Right lobe of liver (tissue), 6 donors: ENCODE results near the gene IFNL4. TPM values are rescaled to one million over a fixed set of nuclear protein-coding genes. Genes with fewer than 3 reads are reported as not detected.

ENCODE experiments used
- ATAC-seq, 4 donors: fragments of 200-7000 bp; cut with Tn5 transposase; one replicate each; pipeline ENCODE4 v1.9.1; 2020; ENCODE audit warnings: mild to moderate bottlenecking in 4 of 4, moderate library complexity in 4 of 4
- DNase-seq, 3 donors: peaks; one replicate each; pipeline ENCODE4 v3.0.0-alpha.2; 2020
- H3K27ac ChIP-seq, 3 donors: fragments of 200-600 bp; one replicate each; pipeline ENCODE4 v1.8.0; 2022
- H3K27me3 ChIP-seq, 2 donors: fragments of 200-600 bp; one replicate each; pipeline ENCODE4 v1.8.0; 2022
- H3K36me3 ChIP-seq, 4 donors: fragments of 200-600 bp; sonication (generic) in 1 of 4; one replicate each; pipeline versions ENCODE4 v1.5.1 to v1.8.0; 2017 to 2022; ENCODE audit warnings: control low read depth in 1 of 4
- H3K4me1 ChIP-seq, 4 donors: fragments of 200-600 bp; sonication (generic) in 1 of 4; one replicate each; pipeline versions ENCODE4 v1.5.1 to v1.8.0; 2017 to 2022; ENCODE audit warnings: control low read depth in 1 of 4
- H3K4me3 ChIP-seq, 3 donors: fragments of 200-600 bp; one replicate each; pipeline ENCODE4 v1.8.0; 2022
- H3K9me3 ChIP-seq, 4 donors: fragments of 200-600 bp; sonication (generic) in 1 of 4; one replicate each; pipeline versions ENCODE4 v1.5.1 to v1.8.0; 2017 to 2022; ENCODE audit warnings: control low read depth in 1 of 4
- CTCF ChIP-seq, 4 donors: fragments of 200-600 bp in 3 of 4; fragments of 450-650 bp in 1 of 4; IDR thresholded peaks; one replicate each; pipeline versions ENCODE4 v1.5.1 to v1.8.0; 2016 to 2022; ENCODE audit warnings: antibody characterized with exemption in 4 of 4, mild to moderate bottlenecking in 2 of 4
- POLR2A ChIP-seq: fragments of 450-650 bp; IDR thresholded peaks from one replicate; pipeline ENCODE4 v1.6.1; 2017; ENCODE audit warnings: antibody characterized with exemption, mild to moderate bottlenecking
- WGBS: methylation state at CpG from one replicate; pipeline ENCODE4 v1.1.6; 2018; ENCODE audit warnings: low coverage, low lambda C conversion rate; ENCODE audit not compliant: insufficient coverage; ENCODE audit errors: missing lambda C conversion rate; 5-methylcytosine and 5-hydroxymethylcytosine counted together
- intact Hi-C, 2 donors: fragments of 100-400 bp; cut with DNase I; formaldehyde crosslinking; loops; one replicate each; pipeline versions ENCODE4 v1.11.2 to v1.14.1; 2022
- total RNA-seq, 6 experiments: library from RNA; depleted of rRNA in 2 of 6; stranded (reverse); fragments of >200 nt in 2 of 6; fragmentation: NEBNext Ultra II Directional in 3 of 6; extraction: Animal tissue kit (Norgen Biotek cat#: 25700) in 3 of 6; gene quantifications; one replicate each; pipeline versions ENCODE4 v1.1.0 to v1.2.4, GENCODE V29; 2016 to 2023
- donor health status: DM: no; HTN: yes; CAD: no.
- donor health status: DM: no; HTN: no; CAD: no.
- donor health status: DM: no; HTN: no; CAD: no.
- donor health status: DM: no; HTN: yes; CAD: no.
- donor health status: DM: no; HTN: yes; CAD: no.

IFNL4 gene
- total RNA-seq, 6 experiments from 2014 or later, result not detected

DNA sequence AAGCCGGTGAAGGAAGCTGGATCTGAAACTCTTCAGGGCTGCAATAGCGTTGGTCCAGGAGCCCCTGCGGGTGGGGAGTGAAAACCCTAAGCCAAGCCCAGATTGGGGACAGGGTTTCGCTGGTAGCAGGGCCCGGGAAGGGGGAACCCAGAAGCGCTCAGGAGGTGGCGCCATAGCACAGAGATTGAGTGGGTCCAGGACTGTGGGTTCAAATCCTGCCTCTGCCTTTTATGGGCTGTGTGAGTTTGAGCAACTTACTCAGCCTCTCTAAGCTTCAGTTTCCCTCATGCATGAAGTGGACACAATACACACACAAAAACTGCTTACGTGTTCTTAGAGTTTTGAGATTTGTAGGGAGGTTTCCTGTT is 36.3 kb downstream of the IFNL4 start:
- TF ChIP-seq POLR2A, result no peak
- peak; percentile 32 to 62 (median 40) for TF ChIP-seq CTCF (IDR thresholded peaks at IDR 0.05)
- Histone ChIP-seq H3K36me3 (no peaks in the 10 kb centered on the region), H3K27me3 (no peaks in the 10 kb centered on the region), H3K27ac (no peak overlapping the region), H3K4me3 (no peak overlapping the region), H3K4me1 (no peaks in the 10 kb centered on the region), H3K9me3 (no peaks in the 10 kb centered on the region)
- intact Hi-C loops, result no loop called here
- DNase-seq (peak in 2 of 3 donors; percentile 38 to 55), ATAC-seq (peak; percentile 72 to 83 (median 78))
- WGBS, result 17% methylated on average over 8 of the region's 8 CpGs

DNA sequence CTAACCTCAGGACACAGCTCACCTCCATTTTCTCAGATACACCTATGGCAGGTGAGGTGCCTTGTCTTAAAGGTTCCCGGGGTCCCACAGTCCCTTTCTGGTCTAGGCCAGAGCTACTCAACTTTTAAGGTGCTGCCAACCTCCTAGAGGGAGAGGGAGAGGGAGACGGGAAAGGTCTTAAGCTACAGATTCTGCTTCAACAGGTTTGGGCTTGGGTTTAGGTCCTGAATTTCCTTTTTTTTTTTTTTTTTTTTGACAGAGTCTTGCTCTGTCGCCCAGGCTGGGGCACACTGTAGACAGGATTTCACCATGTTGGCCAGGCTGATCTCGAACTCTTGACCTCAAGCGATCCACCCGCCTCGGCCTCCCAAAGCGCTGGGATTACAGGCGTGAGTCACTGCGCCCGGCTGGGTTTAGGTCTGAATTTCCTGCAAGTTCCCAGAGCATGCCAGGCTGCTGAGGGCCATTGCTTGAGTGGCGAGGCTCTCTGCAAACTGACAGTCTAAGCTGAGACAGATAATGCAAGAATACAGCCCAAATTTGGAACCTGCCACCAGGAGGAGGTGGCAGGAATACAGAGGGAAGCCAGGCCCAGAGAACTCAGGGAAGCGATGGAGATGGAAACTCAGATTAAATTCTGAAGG is 36.8 kb downstream of the IFNL4 start:
- no peaks in the 10 kb centered on the region for H3K36me3 ChIP-seq
- H3K4me1 ChIP-seq, result no peaks in the 10 kb centered on the region
- no peak overlapping the region for H3K27ac ChIP-seq
- ATAC-seq (no peak), DNase-seq (no peak)
- H3K9me3 ChIP-seq, result no peaks in the 10 kb centered on the region
- WGBS, result 60% methylated on average over 10 of the region's 13 CpGs
- no peak overlapping the region for H3K4me3 ChIP-seq
- intact Hi-C loops, result no loop called here
- no peaks in the 10 kb centered on the region for H3K27me3 ChIP-seq
- no peak for TF ChIP-seq POLR2A
- no peak for TF ChIP-seq CTCF (IDR thresholded peaks at IDR 0.05)

DNA sequence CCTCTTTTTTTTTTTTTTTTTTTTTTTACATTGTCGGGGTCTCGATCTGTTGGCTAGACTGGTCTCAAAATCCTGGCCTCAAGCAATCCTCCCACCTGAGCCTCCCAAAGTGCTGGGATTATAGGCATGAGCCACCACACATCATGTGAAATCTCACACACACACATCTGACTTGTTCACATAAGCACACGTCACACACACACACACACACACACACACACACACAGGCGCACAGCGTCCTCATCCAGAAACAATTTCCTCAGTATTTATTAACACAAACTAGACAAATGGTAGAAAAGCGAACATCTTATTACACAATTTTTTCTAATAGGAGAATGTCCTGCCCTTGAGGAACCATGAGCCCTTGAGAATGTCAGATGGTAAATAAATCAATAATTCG is 39.5 kb downstream of the IFNL4 start:
- no peaks in the 10 kb centered on the region for H3K36me3 ChIP-seq
- no peaks in the 10 kb centered on the region for H3K9me3 ChIP-seq
- peaks cover 0 to under 1% of the 10 kb centered on the region in 2 donors for H3K27me3 ChIP-seq
- no peaks in the 10 kb centered on the region for H3K4me1 ChIP-seq
- intact Hi-C loops, result loop anchor here (10.0 kb wide), 2 partner anchors 106 to 116 kb away; partner anchors contain the start of gene LRFN1 (in 1 of the 2)
- no peak overlapping the region for H3K27ac ChIP-seq
- TF ChIP-seq POLR2A (no peak), CTCF (IDR thresholded peaks at IDR 0.05) (no peak)
- WGBS, result 61% methylated on average over 6 of the region's 7 CpGs
- no peak overlapping the region for H3K4me3 ChIP-seq
- DNase-seq, result no peak
- ATAC-seq, result no peak

- H3K36me3 ChIP-seq, result no peaks in the 10 kb centered on the region
- intact Hi-C loops, result loop anchor here (10.0 kb wide), 2 partner anchors 107 to 117 kb away; partner anchors contain the start of gene LRFN1 (in 1 of the 2)
- WGBS, result 63% methylated on average over 5 of the region's 9 CpGs
- DNase-seq (no peak), ATAC-seq (no peak)
- peaks cover 0 to 5% of the 10 kb centered on the region in 2 donors for H3K27me3 ChIP-seq
- H3K27ac ChIP-seq, result no peak overlapping the region
- TF ChIP-seq CTCF (IDR thresholded peaks at IDR 0.05), result no peak
- TF ChIP-seq POLR2A, result no peak
- H3K4me1 ChIP-seq, result no peaks in the 10 kb centered on the region
- H3K9me3 ChIP-seq, result no peaks in the 10 kb centered on the region
- H3K4me3 ChIP-seq, result no peak overlapping the region
These were observed 40.4 kb downstream of the IFNL4 start for GRCh38 chr19:39208175-39208795.
